Measurements from ENCODE around the gene PDRG1.

PDRG1 gene

DNA sequence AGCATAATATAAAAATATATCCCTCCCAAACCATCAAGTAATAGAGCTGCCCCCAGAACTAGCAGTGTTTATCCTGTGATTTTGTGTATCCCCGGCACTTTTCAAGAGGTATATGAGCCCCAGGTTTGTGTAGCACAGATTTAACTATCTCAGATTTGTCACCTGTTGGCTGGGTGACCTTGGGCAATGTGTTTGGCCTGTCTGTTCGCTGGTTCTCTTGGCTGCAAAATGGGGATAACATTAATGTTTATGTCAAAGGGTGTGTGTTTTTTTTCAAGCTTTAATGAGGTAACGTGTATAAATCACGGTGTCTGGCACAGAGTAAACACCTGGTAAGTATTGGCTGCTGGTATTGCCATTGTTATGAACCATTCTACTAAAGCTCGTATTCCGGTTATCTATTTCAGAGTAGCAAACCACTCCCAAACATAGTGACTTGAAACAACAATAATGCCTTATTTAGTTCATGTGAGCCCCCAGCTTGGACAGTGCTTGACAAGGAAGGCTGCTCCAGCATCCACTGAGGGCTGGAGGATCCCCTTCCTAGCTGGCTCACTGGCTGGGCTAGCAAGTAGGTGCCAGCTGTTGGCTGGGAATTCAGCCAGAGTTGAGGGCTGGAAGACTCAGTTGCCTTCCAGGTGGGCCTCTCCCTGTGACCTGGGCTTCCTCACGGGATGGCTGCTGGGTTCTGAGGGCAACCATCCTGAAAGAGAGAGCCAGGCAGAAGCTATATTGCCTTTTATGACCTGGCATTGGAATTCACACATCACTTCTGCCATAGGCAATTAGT is 36.2 kb downstream of the PDRG1 start:
- Mint-ChIP-seq H3K4me1 (peaks cover 13 to 23% of the 10 kb centered on the region in 2 donors), H3K27ac (no peak overlapping the region), H3K4me3 (no peak overlapping the region), H3K36me3 (peaks cover 0 to 1% of the 10 kb centered on the region in 2 donors), H3K27me3 (peaks cover 3 to 4% of the 10 kb centered on the region in 2 donors), H3K9me3 (peaks cover 0 to 2% of the 10 kb centered on the region in 2 donors)
- DNase-seq (no peak), ATAC-seq (replicated peaks) (no peak)

DNA sequence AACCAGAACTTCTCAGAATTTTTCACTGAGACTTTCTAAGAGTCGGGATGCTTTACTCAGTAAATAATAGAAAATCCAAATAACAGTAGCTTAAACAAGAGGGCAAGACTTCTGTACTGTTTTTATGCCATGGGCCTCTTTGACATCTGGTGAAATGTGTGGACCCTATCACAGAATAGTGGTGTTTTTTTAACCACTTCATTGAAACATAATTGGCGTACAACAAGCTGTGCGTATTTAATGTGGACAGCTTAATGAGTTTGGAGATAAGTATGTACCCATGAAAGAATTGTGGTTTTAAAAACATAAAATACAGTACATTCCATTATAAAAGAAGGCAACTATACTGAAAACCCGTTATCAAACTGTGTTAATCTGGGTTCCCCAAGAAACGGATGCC is 37.7 kb downstream of the PDRG1 start:
- DNase-seq = no peak
- no peak for ATAC-seq (replicated peaks)
- peaks cover 12 to 20% of the 10 kb centered on the region in 2 donors for H3K4me1 Mint-ChIP-seq
- H3K27me3 Mint-ChIP-seq = no peaks in the 10 kb centered on the region
- no peak overlapping the region for H3K4me3 Mint-ChIP-seq
- H3K36me3 Mint-ChIP-seq = no peaks in the 10 kb centered on the region
- peaks cover 0 to 2% of the 10 kb centered on the region in 2 donors for H3K9me3 Mint-ChIP-seq
- no peak overlapping the region for H3K27ac Mint-ChIP-seq

DNA sequence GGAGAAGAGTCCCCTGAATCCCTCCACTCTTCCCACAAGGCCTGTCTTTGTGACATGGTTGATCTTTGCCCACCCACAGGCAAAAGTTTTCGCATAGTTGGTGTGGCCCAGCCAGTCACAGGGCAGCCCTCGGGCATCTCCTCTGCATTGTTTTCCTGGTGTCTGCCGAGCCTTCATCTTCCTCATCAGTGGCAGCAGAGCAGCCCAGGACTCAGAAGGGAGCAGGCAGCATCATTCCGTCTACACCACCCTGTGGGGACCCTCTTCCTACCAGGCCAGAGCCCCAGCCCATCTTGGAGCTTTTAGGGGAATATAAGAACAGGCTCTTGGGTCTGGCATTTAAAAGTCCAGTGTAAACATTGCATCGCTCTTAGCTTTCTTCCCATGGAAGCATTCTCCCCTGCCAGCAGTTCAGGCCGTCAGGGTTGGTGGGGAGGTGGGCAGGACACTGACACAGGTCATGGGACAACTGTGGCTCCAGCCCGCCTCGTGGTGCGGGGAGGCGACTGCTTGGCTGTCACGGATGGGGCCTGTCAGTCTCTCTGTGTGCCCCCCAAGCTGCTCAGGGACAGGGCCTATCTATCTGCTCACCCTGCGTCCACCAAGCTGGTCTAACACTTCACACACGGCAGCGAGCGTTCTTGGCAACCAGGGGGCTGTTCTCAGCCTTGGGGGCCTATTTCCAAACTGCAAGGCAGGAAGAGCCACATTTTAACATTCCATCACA is 38.3 kb downstream of the PDRG1 start:
- Mint-ChIP-seq H3K27me3 (peaks cover 0 to 4% of the 10 kb centered on the region in 2 donors), H3K4me1 (peaks cover 9 to 16% of the 10 kb centered on the region in 2 donors), H3K27ac (no peak overlapping the region), H3K4me3 (no peak overlapping the region), H3K9me3 (peaks cover 0 to 2% of the 10 kb centered on the region in 2 donors), H3K36me3 (peaks cover 0 to 2% of the 10 kb centered on the region in 2 donors)
- DNase-seq = no peak
- no peak for ATAC-seq (replicated peaks)

DNA sequence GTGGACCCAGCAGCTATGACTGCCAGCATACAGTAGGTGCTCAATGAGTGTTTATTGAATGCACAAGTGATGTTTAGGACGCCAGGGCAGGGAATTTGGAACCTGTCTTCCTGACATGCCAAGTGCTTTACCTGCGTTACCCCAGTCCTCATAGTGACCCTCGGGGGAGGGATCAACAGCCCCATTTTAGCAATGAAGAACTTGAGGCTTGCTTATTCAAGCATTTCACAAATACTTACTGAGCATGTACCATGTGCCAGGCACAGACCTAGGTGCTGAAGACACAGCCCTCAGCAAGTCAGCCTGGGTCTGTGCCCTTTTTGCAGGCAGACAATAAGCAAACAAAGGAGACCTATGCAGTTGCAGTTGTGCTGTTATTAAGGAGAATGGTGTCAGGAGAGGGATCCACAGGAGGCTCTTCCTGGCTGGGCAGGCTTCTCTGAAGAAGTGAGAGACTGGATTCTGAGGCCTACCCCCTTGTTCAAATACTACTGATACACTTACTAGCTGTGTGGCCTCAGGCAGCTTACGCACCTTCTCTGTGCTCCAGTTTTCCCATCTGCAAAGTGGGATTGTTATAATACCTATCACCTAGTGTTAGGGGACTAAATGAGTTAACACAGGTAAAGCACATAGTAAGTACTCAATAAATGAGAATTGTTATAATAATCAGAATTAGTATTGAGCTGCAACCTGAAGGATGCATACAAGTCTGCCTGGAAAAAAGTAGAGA is 41.6 kb downstream of the PDRG1 start:
- Mint-ChIP-seq H3K36me3 (peaks cover 0 to 2% of the 10 kb centered on the region in 2 donors), H3K4me3 (no peak overlapping the region), H3K27me3 (peaks cover 0 to 5% of the 10 kb centered on the region in 2 donors), H3K9me3 (no peaks in the 10 kb centered on the region), H3K4me1 (peaks cover 0 to 3% of the 10 kb centered on the region in 2 donors), H3K27ac (no peak overlapping the region)
- ATAC-seq (replicated peaks) (no peak), DNase-seq (no peak)

- Mint-ChIP-seq H3K27ac (no peak overlapping the region), H3K36me3 (peaks cover 0 to 2% of the 10 kb centered on the region in 2 donors), H3K9me3 (no peaks in the 10 kb centered on the region), H3K4me3 (no peak overlapping the region), H3K4me1 (peaks cover 0 to 3% of the 10 kb centered on the region in 2 donors), H3K27me3 (peaks cover 0 to 5% of the 10 kb centered on the region in 2 donors)
- DNase-seq (no peak), ATAC-seq (replicated peaks) (no peak)
Measured at GRCh38 chr20:31909253-31910070, 42.4 kb downstream of the PDRG1 start.

DNA sequence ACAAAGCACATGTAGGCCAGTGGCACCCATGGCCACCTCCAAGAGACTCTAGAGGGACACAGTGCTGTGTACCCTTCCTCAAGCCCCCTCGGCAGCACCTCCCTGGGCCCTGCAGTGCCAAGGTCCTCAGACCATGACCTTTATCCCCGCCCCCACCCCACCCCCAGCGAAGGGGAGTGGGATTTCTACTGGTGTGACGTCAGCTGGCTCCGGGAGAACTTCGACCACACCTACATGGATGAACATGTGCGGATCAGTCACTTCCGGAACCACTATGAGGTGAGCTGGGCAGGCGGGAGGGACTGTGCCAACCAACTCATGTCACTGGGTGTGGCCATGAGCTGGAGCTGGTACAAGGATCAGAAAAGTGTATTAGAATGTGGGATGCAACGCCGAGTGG is 43.4 kb downstream of the PDRG1 start:
- H3K36me3 Mint-ChIP-seq = peaks cover 0 to 2% of the 10 kb centered on the region in 2 donors
- H3K27ac Mint-ChIP-seq = no peak overlapping the region
- peaks cover 0 to 3% of the 10 kb centered on the region in 2 donors for H3K4me1 Mint-ChIP-seq
- DNase-seq = no peak
- H3K27me3 Mint-ChIP-seq = peaks cover 0 to 5% of the 10 kb centered on the region in 2 donors
- ATAC-seq (replicated peaks) = no peak
- no peaks in the 10 kb centered on the region for H3K9me3 Mint-ChIP-seq
- no peak overlapping the region for H3K4me3 Mint-ChIP-seq

- DNase-seq = no peak
- Mint-ChIP-seq H3K36me3 (peaks cover 0 to 2% of the 10 kb centered on the region in 2 donors), H3K27ac (no peak overlapping the region)
Measured at GRCh38 chr20:31908016-31908415, 43.8 kb downstream of the PDRG1 start.

DNA sequence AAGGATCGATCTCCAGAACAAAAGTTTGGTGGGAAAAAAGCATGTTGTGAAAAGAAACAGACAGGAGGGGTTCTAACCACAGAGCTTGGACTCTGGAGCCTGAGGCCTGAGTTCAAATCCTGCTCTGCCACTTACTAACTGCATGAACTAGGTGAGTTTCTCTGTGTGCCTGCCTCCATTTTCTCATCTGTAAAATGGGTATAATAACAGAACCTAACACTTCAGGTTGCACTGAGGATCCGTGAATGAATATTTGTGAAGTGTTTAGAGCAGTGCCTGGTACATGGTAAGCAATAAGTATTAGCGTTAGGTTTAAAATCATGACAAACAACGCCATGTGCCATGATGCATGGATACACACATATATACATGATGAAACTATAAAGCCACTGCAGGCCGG is 44.8 kb downstream of the PDRG1 start:
- DNase-seq = no peak
- peaks cover 0 to 3% of the 10 kb centered on the region in 2 donors for H3K4me1 Mint-ChIP-seq
- H3K4me3 Mint-ChIP-seq = no peak overlapping the region
- no peaks in the 10 kb centered on the region for H3K9me3 Mint-ChIP-seq
- no peak overlapping the region for H3K27ac Mint-ChIP-seq
- peaks cover 0 to 5% of the 10 kb centered on the region in 2 donors for H3K27me3 Mint-ChIP-seq
- ATAC-seq (replicated peaks) = no peak
- H3K36me3 Mint-ChIP-seq = peaks cover 0 to 2% of the 10 kb centered on the region in 2 donors

More at GRCh38 chr20:31908016-31908415, 43.8 kb downstream of the PDRG1 start:
- Mint-ChIP-seq H3K9me3 (no peaks in the 10 kb centered on the region), H3K4me1 (peaks cover 0 to 3% of the 10 kb centered on the region in 2 donors), H3K27me3 (peaks cover 0 to 5% of the 10 kb centered on the region in 2 donors), H3K4me3 (no peak overlapping the region)
- ATAC-seq (replicated peaks) = no peak

DNA sequence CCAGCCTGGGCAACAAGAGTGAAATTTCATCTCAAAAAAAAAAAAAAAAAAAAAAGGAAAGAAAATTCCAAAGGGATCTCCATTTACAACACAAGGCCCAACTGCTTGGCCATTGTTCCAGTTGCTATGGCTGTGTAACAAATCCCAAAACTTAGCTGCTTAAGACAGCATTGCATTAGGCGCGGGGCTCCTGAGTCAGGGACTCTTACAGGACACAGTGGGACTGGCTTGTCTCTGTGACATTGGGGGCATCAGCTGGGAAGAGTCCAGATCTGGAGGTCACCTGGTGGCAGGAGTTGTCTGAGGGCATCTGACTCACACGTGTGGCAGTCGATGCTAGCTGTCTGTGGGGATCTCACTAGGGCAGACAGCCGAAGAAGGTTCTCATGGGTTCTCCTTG is 45.8 kb downstream of the PDRG1 start:
- ATAC-seq (replicated peaks) (no peak), DNase-seq (no peak)
- Mint-ChIP-seq H3K9me3 (no peaks in the 10 kb centered on the region), H3K4me1 (peaks cover 0 to 3% of the 10 kb centered on the region in 2 donors), H3K4me3 (no peak overlapping the region), H3K27ac (no peak overlapping the region), H3K36me3 (peaks cover 0 to 2% of the 10 kb centered on the region in 2 donors), H3K27me3 (peaks cover 0 to 5% of the 10 kb centered on the region in 2 donors)

DNA sequence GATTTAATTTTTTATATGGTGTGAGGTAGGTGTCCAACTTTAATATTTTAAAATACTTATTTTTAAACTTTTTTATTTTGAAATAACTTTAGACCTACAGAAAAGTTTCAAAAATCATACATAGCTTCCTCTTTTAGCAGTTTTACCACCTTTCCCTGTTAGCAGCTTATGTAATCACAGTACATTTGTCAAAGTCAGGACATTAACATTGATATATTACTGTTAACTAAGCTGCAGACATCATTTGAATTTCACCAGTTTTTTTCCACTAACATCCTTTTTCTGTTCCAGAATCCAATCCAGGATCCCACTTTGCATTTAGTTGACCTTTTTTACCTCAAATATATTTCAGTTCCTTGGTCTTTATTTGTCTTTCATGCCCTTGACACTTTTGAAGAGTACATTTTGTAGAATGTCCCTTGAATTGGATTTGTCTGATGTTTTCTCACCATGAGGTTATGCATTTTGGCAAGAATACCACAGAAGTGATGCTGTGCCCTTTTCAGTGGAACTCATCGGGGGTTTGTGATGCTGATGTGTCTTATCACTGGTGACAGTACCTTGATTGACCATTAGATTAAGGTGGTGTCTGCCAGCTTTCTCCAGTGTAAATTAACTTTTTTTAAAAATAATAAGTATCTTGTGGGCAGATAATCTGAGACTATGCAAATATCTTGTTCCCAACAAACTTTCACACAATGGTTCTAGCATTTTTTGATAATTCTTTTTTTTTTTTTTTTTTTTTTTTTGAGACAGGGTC is 48.0 kb downstream of the PDRG1 start:
- peaks cover 0 to 3% of the 10 kb centered on the region in 2 donors for H3K4me1 Mint-ChIP-seq
- no peak overlapping the region for H3K4me3 Mint-ChIP-seq
- peaks cover 0 to 5% of the 10 kb centered on the region in 2 donors for H3K36me3 Mint-ChIP-seq
- ATAC-seq (replicated peaks) = peak; percentile 27 to 61
- peaks cover 0 to 3% of the 10 kb centered on the region in 2 donors for H3K27me3 Mint-ChIP-seq
- no peak overlapping the region for H3K27ac Mint-ChIP-seq
- no peak for DNase-seq
- H3K9me3 Mint-ChIP-seq = no peaks in the 10 kb centered on the region

GRCh38 chr20:31901615-31902014 is 50.2 kb downstream of the PDRG1 start:
- Mint-ChIP-seq H3K36me3 (peaks cover 0 to 3% of the 10 kb centered on the region in 2 donors), H3K4me1 (peaks cover 2 to 11% of the 10 kb centered on the region in 2 donors), H3K27me3 (no peaks in the 10 kb centered on the region), H3K9me3 (no peaks in the 10 kb centered on the region), H3K27ac (no peak overlapping the region), H3K4me3 (no peak overlapping the region)
- DNase-seq = no peak
- ATAC-seq (replicated peaks) = no peak

DNA sequence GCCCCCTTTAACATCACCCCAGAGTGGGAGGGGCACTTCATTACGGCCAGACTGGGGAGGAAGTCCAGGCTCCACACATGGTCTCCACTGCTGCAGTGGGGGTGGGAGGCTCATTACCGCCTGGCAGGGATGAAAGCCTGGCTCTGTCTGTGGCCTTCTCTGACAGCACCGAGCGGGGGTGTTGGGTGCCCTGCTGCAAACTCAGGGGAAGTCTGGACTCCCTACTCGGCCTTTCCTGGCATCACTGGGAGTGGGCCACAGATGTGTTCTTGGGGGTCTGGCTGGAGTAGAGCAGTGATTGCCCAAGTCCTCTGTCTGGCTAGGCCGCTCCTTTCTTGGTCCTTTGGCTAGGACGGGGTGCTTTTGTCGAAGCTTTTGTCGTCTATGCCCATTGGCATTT is 54.3 kb downstream of the PDRG1 start:
- H3K36me3 Mint-ChIP-seq = peaks cover 0 to 3% of the 10 kb centered on the region in 2 donors
- H3K27ac Mint-ChIP-seq = peak overlapping the region; percentile 80
- no peak for ATAC-seq (replicated peaks)
- no peak for DNase-seq
- H3K9me3 Mint-ChIP-seq = no peaks in the 10 kb centered on the region
- H3K27me3 Mint-ChIP-seq = no peaks in the 10 kb centered on the region
- H3K4me3 Mint-ChIP-seq = no peak overlapping the region
- H3K4me1 Mint-ChIP-seq = peaks cover 6 to 31% of the 10 kb centered on the region in 2 donors

- H3K27me3 Mint-ChIP-seq = no peaks in the 10 kb centered on the region
- no peak overlapping the region for H3K4me3 Mint-ChIP-seq
- H3K4me1 Mint-ChIP-seq = peaks cover 6 to 31% of the 10 kb centered on the region in 2 donors
- H3K36me3 Mint-ChIP-seq = peaks cover 0 to 3% of the 10 kb centered on the region in 2 donors
- H3K27ac Mint-ChIP-seq = peak overlapping the region; percentile 82
- ATAC-seq (replicated peaks) (no peak), DNase-seq (no peak)
- H3K9me3 Mint-ChIP-seq = no peaks in the 10 kb centered on the region
Measured at GRCh38 chr20:31896049-31896448, 55.8 kb downstream of the PDRG1 start.

Measured in stimulated activated naive B cell treated with anti-CD40 and anti-IgM and Interleukin-4, amounts not matched to agents 10 μg/mL and 1 μg/mL and 100 μg/mL, for 72 hours (primary cell).